ENCODE data around the gene BRICD5.
"Not testable (repeated sequence)": the region's sequence is repeated elsewhere in the genome, so short reads cannot be mapped to it uniquely, and the experiment has no call there.

Gene BRICD5

GRCh38 chr16:2210386-2211365 is at the start of gene BRICD5:
Gene BRICD5, minus strand, starts transcription at chr16:2210863. Its CDS starts 30 bp downstream, at chr16:2210833.
- DNase-seq = no peak

GRCh38 chr16:2260250-2260649 is 49.6 kb upstream of the BRICD5 start:
- DNase-seq = no peak

GRCh38 chr16:2258530-2258929 is 47.9 kb upstream of the BRICD5 start:
- not testable (repeated sequence) for DNase-seq

- DNase-seq = no peak
Observed at GRCh38 chr16:2257726-2258125, 47.1 kb upstream of the BRICD5 start.

GRCh38 chr16:2256531-2257140 is 46.0 kb upstream of the BRICD5 start:
- no peak for DNase-seq

GRCh38 chr16:2253293-2253692 is 42.6 kb upstream of the BRICD5 start:
- DNase-seq = no peak

GRCh38 chr16:2252806-2253148 is 42.1 kb upstream of the BRICD5 start:
- no peak for DNase-seq

GRCh38 chr16:2251296-2252111 is 40.8 kb upstream of the BRICD5 start, which contains the start of gene ECI1:
Gene ECI1, minus strand, starts transcription at chr16:2251587. Its CDS starts 21 bp downstream, at chr16:2251566.
- DNase-seq = peak; percentile 79

- DNase-seq = no peak
Observed at GRCh38 chr16:2250652-2251295, 40.1 kb upstream of the BRICD5 start.

- no peak for DNase-seq
Observed at GRCh38 chr16:2246301-2246885, 35.7 kb upstream of the BRICD5 start.

GRCh38 chr16:2244926-2245795 is 34.5 kb upstream of the BRICD5 start:
- DNase-seq = no peak

GRCh38 chr16:2244301-2244700 is 33.6 kb upstream of the BRICD5 start:
- no peak for DNase-seq

GRCh38 chr16:2243781-2244180 is 33.1 kb upstream of the BRICD5 start:
- DNase-seq = no peak

- DNase-seq = no peak
Observed at GRCh38 chr16:2243031-2243528, 32.4 kb upstream of the BRICD5 start.

GRCh38 chr16:2242598-2242997 is 31.9 kb upstream of the BRICD5 start:
- no peak for DNase-seq

- DNase-seq = not testable (repeated sequence)
Observed at GRCh38 chr16:2240331-2240730, 29.7 kb upstream of the BRICD5 start.

- DNase-seq = no peak
Observed at GRCh38 chr16:2238838-2239675, 28.4 kb upstream of the BRICD5 start.

GRCh38 chr16:2238150-2238837 is 27.6 kb upstream of the BRICD5 start:
- DNase-seq = no peak

GRCh38 chr16:2237493-2238149 is 27.0 kb upstream of the BRICD5 start:
- no peak for DNase-seq

Measured in NCI-H1436 (cell line).